Nephron progenitor cell (in vitro differentiated cells): Measurements from ENCODE around the gene CNTN2.

Source experiments
- DNase-seq: peaks from one replicate; pipeline ENCODE4 v3.0.0; 2021
- H3K27ac Mint-ChIP-seq: 2 replicates; pipeline ENCODE4 v1.8.0; 2021; ENCODE audit warnings: mild to moderate bottlenecking, moderate library complexity, mixed read lengths
- H3K27me3 Mint-ChIP-seq: 2 replicates; pipeline ENCODE4 v1.8.0; 2021; ENCODE audit warnings: mild to moderate bottlenecking, low read depth, mixed read lengths; ENCODE audit not compliant: poor library complexity
- H3K36me3 Mint-ChIP-seq: 2 replicates; pipeline ENCODE4 v1.8.0; 2021; ENCODE audit warnings: low read depth, mixed read lengths
- H3K4me1 Mint-ChIP-seq: 2 replicates; pipeline ENCODE4 v1.8.0; 2021; ENCODE audit warnings: mixed read lengths
- H3K4me3 Mint-ChIP-seq: 2 replicates; pipeline ENCODE4 v1.8.0; 2021; ENCODE audit warnings: mild to moderate bottlenecking, moderate library complexity, mixed read lengths
- H3K9me3 Mint-ChIP-seq: 2 replicates; pipeline ENCODE4 v1.8.0; 2021; ENCODE audit warnings: mild to moderate bottlenecking, moderate library complexity, mixed read lengths
- TF ChIP-seq, protein P1 (sequence below): fragments of 200-600 bp; sonication (generic); IDR thresholded peaks from 2 replicates; pipeline ENCODE4 v1.5.0; 2021; ENCODE audit warnings: antibody characterized with exemption

CNTN2 gene

DNA sequence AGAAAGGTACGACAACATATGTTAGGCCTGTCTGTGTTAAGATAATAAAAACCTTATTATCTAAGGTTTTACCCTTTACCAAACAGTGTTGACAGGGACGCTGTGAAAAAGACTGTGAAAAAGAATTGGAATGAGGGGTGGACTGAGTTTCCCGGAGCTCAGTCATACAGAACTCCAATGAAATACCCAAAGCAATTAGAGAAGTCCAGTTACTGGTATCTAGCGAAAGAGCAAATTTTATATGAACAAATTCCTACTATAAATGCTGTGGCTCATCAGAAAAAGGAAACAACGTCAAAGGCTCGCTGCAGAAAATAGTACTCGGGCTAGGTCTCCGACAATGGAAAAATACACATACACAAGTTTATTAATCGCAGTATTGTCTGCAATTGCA lies 79.5 kb downstream of the CNTN2 start:
- Mint-ChIP-seq H3K36me3 (peaks cover 12% of the 10 kb centered on the region), H3K4me3 (peak overlapping the region; percentile 100), H3K27ac (peak overlapping the region; percentile 100), H3K4me1 (peaks cover 35% of the 10 kb centered on the region), H3K9me3 (no peaks in the 10 kb centered on the region), H3K27me3 (peaks cover 4% of the 10 kb centered on the region)
- no peak for DNase-seq
- TF ChIP-seq, protein P1, sequence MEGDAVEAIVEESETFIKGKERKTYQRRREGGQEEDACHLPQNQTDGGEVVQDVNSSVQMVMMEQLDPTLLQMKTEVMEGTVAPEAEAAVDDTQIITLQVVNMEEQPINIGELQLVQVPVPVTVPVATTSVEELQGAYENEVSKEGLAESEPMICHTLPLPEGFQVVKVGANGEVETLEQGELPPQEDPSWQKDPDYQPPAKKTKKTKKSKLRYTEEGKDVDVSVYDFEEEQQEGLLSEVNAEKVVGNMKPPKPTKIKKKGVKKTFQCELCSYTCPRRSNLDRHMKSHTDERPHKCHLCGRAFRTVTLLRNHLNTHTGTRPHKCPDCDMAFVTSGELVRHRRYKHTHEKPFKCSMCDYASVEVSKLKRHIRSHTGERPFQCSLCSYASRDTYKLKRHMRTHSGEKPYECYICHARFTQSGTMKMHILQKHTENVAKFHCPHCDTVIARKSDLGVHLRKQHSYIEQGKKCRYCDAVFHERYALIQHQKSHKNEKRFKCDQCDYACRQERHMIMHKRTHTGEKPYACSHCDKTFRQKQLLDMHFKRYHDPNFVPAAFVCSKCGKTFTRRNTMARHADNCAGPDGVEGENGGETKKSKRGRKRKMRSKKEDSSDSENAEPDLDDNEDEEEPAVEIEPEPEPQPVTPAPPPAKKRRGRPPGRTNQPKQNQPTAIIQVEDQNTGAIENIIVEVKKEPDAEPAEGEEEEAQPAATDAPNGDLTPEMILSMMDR = no peak

DNA sequence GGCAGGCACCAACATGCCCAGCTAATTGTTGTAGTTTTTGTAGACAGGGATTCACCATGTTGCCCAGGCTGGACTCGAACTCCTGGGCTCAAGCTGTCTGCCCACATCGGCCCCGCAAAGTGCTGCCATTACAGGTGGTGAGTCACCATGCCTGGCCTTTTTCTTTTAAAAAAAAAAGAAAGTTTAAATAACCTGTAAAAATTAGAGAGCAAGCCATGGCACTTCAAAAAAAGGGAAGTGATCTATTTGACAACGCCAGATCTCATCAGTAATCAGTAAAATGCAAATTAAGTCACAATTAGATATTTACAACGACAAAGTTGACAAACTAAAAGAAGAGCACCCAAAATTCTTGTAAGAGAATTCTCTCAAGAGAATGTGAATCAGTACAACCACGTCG lies 81.7 kb downstream of the CNTN2 start:
- Mint-ChIP-seq H3K36me3 (peaks cover 2% of the 10 kb centered on the region), H3K27me3 (peaks cover 8% of the 10 kb centered on the region), H3K4me3 (no peak overlapping the region), H3K27ac (no peak overlapping the region), H3K9me3 (no peaks in the 10 kb centered on the region), H3K4me1 (peaks cover 31% of the 10 kb centered on the region)
- TF ChIP-seq, protein P1 = no peak
- DNase-seq = no peak

DNA sequence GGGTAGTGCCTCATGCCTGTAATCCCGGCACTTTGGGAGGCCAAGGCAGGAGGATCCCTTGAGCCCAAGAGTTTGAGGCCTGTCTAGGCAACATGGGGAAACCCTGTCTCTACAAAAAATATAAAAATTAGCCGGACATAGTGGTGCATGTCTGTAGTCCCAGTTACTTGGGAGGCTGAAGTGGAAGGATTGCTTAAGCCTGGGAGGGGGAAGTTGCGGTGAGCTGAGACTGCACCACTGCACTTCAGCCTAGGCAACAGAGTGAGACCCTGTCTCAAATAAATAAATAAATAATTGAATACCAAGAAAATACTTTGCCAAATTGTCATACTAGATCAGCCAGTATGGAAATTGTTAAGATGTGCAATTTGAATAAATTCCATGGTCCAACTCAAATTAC lies 84.6 kb downstream of the CNTN2 start:
- Mint-ChIP-seq H3K36me3 (no peaks in the 10 kb centered on the region), H3K4me3 (no peak overlapping the region), H3K27me3 (peaks cover 26% of the 10 kb centered on the region), H3K9me3 (no peaks in the 10 kb centered on the region), H3K4me1 (peaks cover 4% of the 10 kb centered on the region), H3K27ac (no peak overlapping the region)
- TF ChIP-seq, protein P1 = no peak
- no peak for DNase-seq
